B cell (primary cell): Measurements from ENCODE around the gene CDC25B. TPM values are rescaled to one million over a fixed set of nuclear protein-coding genes. Genes with fewer than 3 reads are reported as not detected.

Experiments
- ATAC-seq: fragments of 200-7000 bp; cut with Tn5 transposase; one replicate; pipeline ENCODE4 v1.10.0; 2021; ENCODE audit warnings: low read depth, mild to moderate bottlenecking, moderate number of reproducible peaks, moderate library complexity
- CTCF ChIA-PET: fragments of 350-600 bp; sonication (Branson Sonifier 250); formaldehyde crosslinking; loops from one replicate; lab custom pipeline; 2021; ENCODE audit warnings: antibody characterized with exemption, inconsistent platforms; lab: Charles Lee
- POLR2A ChIA-PET: fragments of 350-600 bp; sonication (Branson Sonifier 250); formaldehyde crosslinking; loops from one replicate; lab custom pipeline; 2021; ENCODE audit warnings: antibody characterized with exemption; lab: Charles Lee
- DNase-seq: peaks from one replicate; pipeline ENCODE4 v3.0.0; 2013
- H2AFZ ChIP-seq: 2 replicates; pipeline ENCODE4 v1.6.1; 2012; ENCODE audit warnings: mild to moderate bottlenecking, low read depth, low read length; ENCODE audit not compliant: insufficient read depth, poor library complexity, severe bottlenecking
- H3K27ac ChIP-seq, 2 donors: 1 replicate in 1 of 2; 2 replicates in 1 of 2; pipeline ENCODE4 v1.5.1; 2012 to 2013; ENCODE audit warnings: low read length in 2 of 2, mild to moderate bottlenecking in 2 of 2, moderate library complexity in 1 of 2
- H3K27me3 ChIP-seq, 4 experiments: fragments of 200-600 bp in 1 of 4; sonication (generic) in 1 of 4; replicated peaks in 1 of 4; 1 replicate in 2 of 4; 2 replicates in 2 of 4; pipeline versions ENCODE4 v1.6.1 to v1.7.0; 2013 to 2016; ENCODE audit warnings: low read length in 3 of 4, mild to moderate bottlenecking in 2 of 4, mixed read lengths in 1 of 4, moderate library complexity in 1 of 4; ENCODE audit not compliant: insufficient read depth in 4 of 4, control insufficient read depth in 3 of 4; ENCODE audit errors: control extremely low read depth in 1 of 4
- H3K36me3 ChIP-seq, 2 experiments: replicated peaks in 1 of 2; 1 replicate in 1 of 2; 2 replicates in 1 of 2; pipeline versions ENCODE4 v1.6.1 to v1.7.1; 2013; ENCODE audit warnings: low read length in 1 of 2; ENCODE audit not compliant: insufficient read depth in 2 of 2, control insufficient read depth in 1 of 2; ENCODE audit errors: control extremely low read depth in 1 of 2, extremely low read depth in 1 of 2
- H3K4me1 ChIP-seq, 2 donors: fragments of 200-600 bp in 1 of 2; sonication (generic) in 1 of 2; 1 replicate in 1 of 2; 2 replicates in 1 of 2; pipeline versions ENCODE4 v1.5.1 to v1.6.1; 2013 to 2017; ENCODE audit warnings: low read length in 2 of 2; ENCODE audit not compliant: control insufficient read depth in 2 of 2, insufficient read depth in 2 of 2
- H3K4me2 ChIP-seq: replicated peaks from 2 replicates; pipeline ENCODE3; 2012; ENCODE audit warnings: mild to moderate bottlenecking, low read depth, low read length; ENCODE audit not compliant: poor library complexity, severe bottlenecking
- H3K4me3 ChIP-seq, 5 experiments: fragments of 200-600 bp in 1 of 5; sonication (generic) in 1 of 5; 1 replicate in 3 of 5; 2 replicates in 2 of 5; pipeline versions ENCODE4 v1.5.1 to v1.7.0; 2011 to 2016; ENCODE audit warnings: low read length in 4 of 5, mild to moderate bottlenecking in 4 of 5, low read depth in 2 of 5, control low read depth in 1 of 5, moderate library complexity in 1 of 5; ENCODE audit not compliant: insufficient read depth in 1 of 5; ENCODE audit errors: control extremely low read depth in 1 of 5, extremely low read depth in 1 of 5
- H3K79me2 ChIP-seq: fragments of 200-600 bp; sonication (generic); one replicate; pipeline ENCODE4 v1.6.0; 2016; ENCODE audit warnings: low read length; ENCODE audit not compliant: control insufficient read depth, insufficient read depth
- H3K9ac ChIP-seq: fragments of 200-600 bp; sonication (generic); 2 replicates; pipeline ENCODE4 v1.6.1; 2017; ENCODE audit warnings: mild to moderate bottlenecking, low read length, moderate library complexity
- H3K9me3 ChIP-seq, 3 donors: one replicate each; pipeline versions ENCODE4 v1.6.1 to v1.7.1; 2013; ENCODE audit warnings: low read length in 2 of 3; ENCODE audit not compliant: control insufficient read depth in 2 of 3, insufficient read depth in 1 of 3; ENCODE audit errors: control extremely low read depth in 1 of 3
- H4K20me1 ChIP-seq: 2 replicates; pipeline ENCODE4 v1.6.0; 2012; ENCODE audit warnings: mild to moderate bottlenecking, low read length; ENCODE audit not compliant: insufficient read depth, control insufficient read depth, poor library complexity, severe bottlenecking
- H3K27ac Mint-ChIP-seq: one replicate; pipeline ENCODE4 v1.8.0; 2021; ENCODE audit warnings: mixed read lengths
- H3K27me3 Mint-ChIP-seq: one replicate; pipeline ENCODE4 v1.8.0; 2021; ENCODE audit warnings: mixed read lengths
- H3K4me1 Mint-ChIP-seq: one replicate; pipeline ENCODE4 v1.8.0; 2021; ENCODE audit warnings: mixed read lengths
- H3K4me3 Mint-ChIP-seq: one replicate; pipeline ENCODE4 v1.8.0; 2021; ENCODE audit warnings: mixed read lengths
- H3K9me3 Mint-ChIP-seq: one replicate; pipeline ENCODE4 v1.8.0; 2022; ENCODE audit warnings: mixed read lengths; ENCODE audit not compliant: insufficient read depth
- CTCF ChIP-seq: fragments of 200-600 bp; IDR thresholded peaks from one replicate; pipeline ENCODE4 v1.8.0; 2022; ENCODE audit warnings: antibody characterized with exemption, mild to moderate bottlenecking
- EZH2 ChIP-seq: IDR thresholded peaks from 2 replicates; pipeline ENCODE4 v1.6.1; 2012; ENCODE audit warnings: borderline replicate concordance, low read depth, mild to moderate bottlenecking, moderate library complexity, low read length; ENCODE audit not compliant: insufficient read depth, poor library complexity, severe bottlenecking
- WGBS: methylation state at CpG from one replicate; pipeline ENCODE4 v1.1.5; 2013; ENCODE audit warnings: missing lambda C conversion rate; ENCODE audit not compliant: insufficient coverage; 5-methylcytosine and 5-hydroxymethylcytosine counted together
- intact Hi-C: fragments of 100-400 bp; cut with micrococcal nuclease; formaldehyde crosslinking; loops from one replicate; pipeline ENCODE4 v1.10.0; 2022
- polyA minus RNA-seq: library from RNA; depleted of rRNA, polyadenylated mRNA; stranded (reverse); fragments of >200 nt; gene quantifications from 2 replicates; pipeline ENCODE4 v1.2.3, GENCODE V29; 2012
- polyA plus RNA-seq: library from polyadenylated mRNA; depleted of rRNA; stranded (reverse); fragments of >200 nt; gene quantifications from 2 replicates; pipeline ENCODE4 v1.2.3, GENCODE V29; 2012
- total RNA-seq, 2 donors: library from RNA; stranded (reverse); fragments of 120-200 nt in 1 of 2; gene quantifications; 1 replicate in 1 of 2; 2 replicates in 1 of 2; pipeline versions ENCODE4 v1.2.3 to v1.2.4, GENCODE V29; 2013 to 2022

CDC25B gene
- total RNA-seq (72.3 and 77.3 TPM in 2 replicates), polyA plus RNA-seq (114 and 196 TPM in 2 replicates), polyA minus RNA-seq (33.1 and 90.3 TPM in 2 replicates)
- 23.7 TPM for total RNA-seq (2013)

GRCh38 chr20:3795511-3796468 lies at the start of gene CDC25B:
CDC25B (plus strand) TSS chr20:3796310; CDS start chr20:3796532, 222 bp downstream.
- H3K4me1 ChIP-seq = peaks cover 47 to 52% of the 10 kb centered on the region in 2 donors

More at GRCh38 chr20:3795511-3796468, at the start of gene CDC25B:
- no peaks in the 10 kb centered on the region for H3K9me3 ChIP-seq
- Mint-ChIP-seq H3K27ac (peak within 1 kb of the TSS; percentile 98), H3K4me3 (peak within 1 kb of the TSS; percentile 97), H3K4me1 (peaks cover 49% of the 10 kb centered on the region), H3K27me3 (no peaks in the 10 kb centered on the region), H3K9me3 (no peaks in the 10 kb centered on the region)
- H4K20me1 ChIP-seq = peaks cover 4% of the 10 kb centered on the region
- H3K27ac ChIP-seq = peak within 1 kb of the TSS; percentile 93 to 97
- ATAC-seq (peak; percentile 76), DNase-seq (peak; percentile 89)
- intact Hi-C loops = loop anchor here (1.0 to 2.0 kb wide), 6 partner anchors 8 to 93 kb away; partner anchors contain the start of genes ADISSP, AP5S1, MAVS and PANK2
- H3K27me3 ChIP-seq = no peaks in the 10 kb centered on the region
- H3K79me2 ChIP-seq = peaks cover 17% of the 10 kb centered on the region
- 2% methylated on average over 43 of the region's 69 CpGs for WGBS
- peak within 1 kb of the TSS; percentile 96 for H2AFZ ChIP-seq
- no peak for TF ChIP-seq EZH2
- peak; percentile 39 for TF ChIP-seq CTCF
- POLR2A ChIA-PET = interaction anchor here (0.6 to 1.9 kb wide), 8 partner anchors 9 to 180 kb away, joined by 3 to 16 read pairs (median 7); partner anchors contain the start of genes ADISSP, AP5S1 and CENPB
- peak within 1 kb of the TSS; percentile 99 for H3K4me2 ChIP-seq
- CTCF ChIA-PET = interaction anchor here (0.9 to 1.8 kb wide), 3 partner anchors 9 to 24 kb away, joined by 3 to 8 read pairs (median 7); partner anchors contain the start of genes AP5S1 and CENPB
- H3K4me3 ChIP-seq = peak within 1 kb of the TSS; percentile 64 to 100 (median 90)
- H3K36me3 ChIP-seq = peaks cover 0 to 7% of the 10 kb centered on the region in 2 experiments
- H3K9ac ChIP-seq = peak within 1 kb of the TSS; percentile 96
